Esophagus mucosa (tissue), 1 donor: Measurements from ENCODE around the gene LPP. TPM values are rescaled to one million over a fixed set of nuclear protein-coding genes. Genes with fewer than 3 reads are reported as not detected.

Experiments used
- ATAC-seq: fragments of 200-7000 bp; cut with Tn5 transposase; one replicate; pipeline ENCODE4 v1.9.1; 2020
- total RNA-seq: library from RNA; stranded (reverse); gene quantifications from one replicate; pipeline ENCODE4 v1.2.4, GENCODE V29; 2023
- donor health status: DM: yes; HTN: yes; CAD: no.

LPP gene
- total RNA-seq, 1 donor from 2014 or later = 89.0 TPM

- ATAC-seq = peak; percentile 52
These were observed 124.9 kb downstream of the LPP start for GRCh38 chr3:188278717-188279324.

- no peak for ATAC-seq
These were observed 125.8 kb downstream of the LPP start for GRCh38 chr3:188279502-188280335.

GRCh38 chr3:188280627-188281026 lies 126.7 kb downstream of the LPP start:
- ATAC-seq = no peak

- no peak for ATAC-seq
These were observed 128.9 kb downstream of the LPP start for GRCh38 chr3:188282871-188283270.

- ATAC-seq = no peak
These were observed 129.4 kb downstream of the LPP start for GRCh38 chr3:188283347-188283746.

- ATAC-seq = no peak
These were observed 130.7 kb downstream of the LPP start for GRCh38 chr3:188284455-188285212.

GRCh38 chr3:188286087-188286513 lies 132.1 kb downstream of the LPP start:
- ATAC-seq = peak; percentile 51

- ATAC-seq = no peak
These were observed 133.4 kb downstream of the LPP start for GRCh38 chr3:188287339-188287738.

GRCh38 chr3:188287762-188288505 lies 134.0 kb downstream of the LPP start:
- no peak for ATAC-seq

GRCh38 chr3:188292251-188292650 lies 138.3 kb downstream of the LPP start:
- ATAC-seq = no peak

GRCh38 chr3:188292827-188293226 lies 138.9 kb downstream of the LPP start:
- ATAC-seq = no peak

- no peak for ATAC-seq
These were observed 140.2 kb downstream of the LPP start for GRCh38 chr3:188294113-188294512.

- ATAC-seq = peak; percentile 91
These were observed 141.0 kb downstream of the LPP start for GRCh38 chr3:188294823-188295487.

GRCh38 chr3:188295876-188296275 lies 141.9 kb downstream of the LPP start:
- no peak for ATAC-seq

- ATAC-seq = peak; percentile 48
These were observed 143.0 kb downstream of the LPP start for GRCh38 chr3:188296761-188297612.

GRCh38 chr3:188298585-188298984 lies 144.6 kb downstream of the LPP start:
- ATAC-seq = no peak

- no peak for ATAC-seq
These were observed 145.1 kb downstream of the LPP start for GRCh38 chr3:188299068-188299467.

GRCh38 chr3:188299708-188300107 lies 145.8 kb downstream of the LPP start:
- no peak for ATAC-seq

GRCh38 chr3:188301147-188301546 lies 147.2 kb downstream of the LPP start:
- ATAC-seq = no peak

GRCh38 chr3:188303286-188303799 lies 149.4 kb downstream of the LPP start:
- no peak for ATAC-seq

GRCh38 chr3:188303823-188304222 lies 149.9 kb downstream of the LPP start:
- no peak for ATAC-seq
